ENCODE results near the gene RTN4RL2.

- TF ChIP-seq TARDBP (IDR thresholded peaks at IDR 0.05): no peak
- TF ChIP-seq HDGF (IDR thresholded peaks at IDR 0.05; ENCODE audit: borderline replicate concordance): no peak
- TF ChIP-seq L3MBTL2 (conservative IDR thresholded peaks at IDR 0.05): no peak
- no peak for TF ChIP-seq SP1 (IDR thresholded peaks at IDR 0.05)
- no peak for TF ChIP-seq ARNT (IDR thresholded peaks at IDR 0.05)
- no peak for TF ChIP-seq SUZ12 (IDR thresholded peaks at IDR 0.05)
- no peak for TF ChIP-seq BHLHE40 (IDR thresholded peaks at IDR 0.05; ENCODE audit: borderline replicate concordance)
Observed at GRCh38 chr11:57501953-57502352, 41.6 kb downstream of the RTN4RL2 start.

All from HEK293T (cell line).